Left colon (tissue), 2 donors: ENCODE measurements around the gene AFM. TPM values are rescaled to one million over a fixed set of nuclear protein-coding genes. Genes with fewer than 3 reads are reported as not detected.

Experiments used
- ATAC-seq: fragments of 200-7000 bp; cut with Tn5 transposase; one replicate; pipeline ENCODE4 v1.9.1; 2020; ENCODE audit warnings: mild to moderate bottlenecking, moderate library complexity
- DNase-seq, 2 donors: peaks; one replicate each; pipeline ENCODE4 v3.0.0-alpha.2; 2020
- intact Hi-C, 2 donors: fragments of 100-400 bp; cut with DNase I in 1 of 2; cut with micrococcal nuclease in 1 of 2; formaldehyde crosslinking; loops; one replicate each; pipeline versions ENCODE4 v1.11.2 to v1.14.0; 2022; cut with DNase I, micrococcal nuclease
- long read RNA-seq: library from polyadenylated mRNA; unstranded; transcript quantifications from one replicate; pipeline ENCODE4 v2.0.0, GENCODE V29; 2021
- total RNA-seq, 2 donors: library from RNA; stranded (reverse); fragmentation: NEBNext Ultra II Directional; extraction: Animal tissue kit (Norgen Biotek cat#: 25700); gene quantifications; one replicate each; pipeline ENCODE4 v1.2.1, GENCODE V29; 2021
- donor health status: DM: no; HTN: no; CAD: no.
- donor health status: DM: yes; HTN: yes; CAD: no.

The AFM gene, protein sequence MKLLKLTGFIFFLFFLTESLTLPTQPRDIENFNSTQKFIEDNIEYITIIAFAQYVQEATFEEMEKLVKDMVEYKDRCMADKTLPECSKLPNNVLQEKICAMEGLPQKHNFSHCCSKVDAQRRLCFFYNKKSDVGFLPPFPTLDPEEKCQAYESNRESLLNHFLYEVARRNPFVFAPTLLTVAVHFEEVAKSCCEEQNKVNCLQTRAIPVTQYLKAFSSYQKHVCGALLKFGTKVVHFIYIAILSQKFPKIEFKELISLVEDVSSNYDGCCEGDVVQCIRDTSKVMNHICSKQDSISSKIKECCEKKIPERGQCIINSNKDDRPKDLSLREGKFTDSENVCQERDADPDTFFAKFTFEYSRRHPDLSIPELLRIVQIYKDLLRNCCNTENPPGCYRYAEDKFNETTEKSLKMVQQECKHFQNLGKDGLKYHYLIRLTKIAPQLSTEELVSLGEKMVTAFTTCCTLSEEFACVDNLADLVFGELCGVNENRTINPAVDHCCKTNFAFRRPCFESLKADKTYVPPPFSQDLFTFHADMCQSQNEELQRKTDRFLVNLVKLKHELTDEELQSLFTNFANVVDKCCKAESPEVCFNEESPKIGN
- not detected for total RNA-seq
- long read RNA-seq = 0 reads

DNA sequence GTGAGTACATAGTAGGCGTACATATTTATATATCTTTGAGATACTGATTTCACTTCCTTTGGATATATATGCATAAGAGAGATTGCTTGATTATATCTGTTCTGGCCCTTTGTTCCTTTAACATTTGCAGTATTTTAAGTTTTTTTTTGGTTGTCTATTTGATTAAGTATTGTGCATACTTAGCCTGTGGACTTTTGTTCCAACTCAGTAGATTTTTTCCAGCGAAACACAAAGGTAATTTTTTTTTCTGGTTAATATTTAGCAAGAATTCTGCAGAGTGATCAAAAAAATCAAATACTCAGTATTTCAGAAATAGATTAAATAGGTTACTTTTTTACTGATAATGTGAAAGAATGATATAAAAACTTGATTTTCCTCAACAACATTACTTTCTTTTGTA, at the start of gene AFM:
AFM (plus strand) TSS at position 388 of the 400 bp plus-strand sequence. CDS start 31 bp downstream, outside the sequence.
- no peak for ATAC-seq
- no peak for DNase-seq
- intact Hi-C loops = no loop called here

DNA sequence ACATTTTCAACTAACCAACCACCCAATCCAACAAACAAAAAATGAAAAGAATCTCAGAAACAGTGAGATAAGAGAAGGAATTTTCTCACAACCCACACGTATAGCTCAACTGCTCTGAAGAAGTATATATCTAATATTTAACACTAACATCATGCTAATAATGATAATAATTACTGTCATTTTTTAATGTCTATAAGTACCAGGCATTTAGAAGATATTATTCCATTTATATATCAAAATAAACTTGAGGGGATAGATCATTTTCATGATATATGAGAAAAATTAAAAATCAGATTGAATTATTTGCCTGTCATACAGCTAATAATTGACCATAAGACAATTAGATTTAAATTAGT, 49.8 kb upstream of the AFM start:
- no peak for ATAC-seq
- no peak for DNase-seq
- intact Hi-C loops = no loop called here

DNA sequence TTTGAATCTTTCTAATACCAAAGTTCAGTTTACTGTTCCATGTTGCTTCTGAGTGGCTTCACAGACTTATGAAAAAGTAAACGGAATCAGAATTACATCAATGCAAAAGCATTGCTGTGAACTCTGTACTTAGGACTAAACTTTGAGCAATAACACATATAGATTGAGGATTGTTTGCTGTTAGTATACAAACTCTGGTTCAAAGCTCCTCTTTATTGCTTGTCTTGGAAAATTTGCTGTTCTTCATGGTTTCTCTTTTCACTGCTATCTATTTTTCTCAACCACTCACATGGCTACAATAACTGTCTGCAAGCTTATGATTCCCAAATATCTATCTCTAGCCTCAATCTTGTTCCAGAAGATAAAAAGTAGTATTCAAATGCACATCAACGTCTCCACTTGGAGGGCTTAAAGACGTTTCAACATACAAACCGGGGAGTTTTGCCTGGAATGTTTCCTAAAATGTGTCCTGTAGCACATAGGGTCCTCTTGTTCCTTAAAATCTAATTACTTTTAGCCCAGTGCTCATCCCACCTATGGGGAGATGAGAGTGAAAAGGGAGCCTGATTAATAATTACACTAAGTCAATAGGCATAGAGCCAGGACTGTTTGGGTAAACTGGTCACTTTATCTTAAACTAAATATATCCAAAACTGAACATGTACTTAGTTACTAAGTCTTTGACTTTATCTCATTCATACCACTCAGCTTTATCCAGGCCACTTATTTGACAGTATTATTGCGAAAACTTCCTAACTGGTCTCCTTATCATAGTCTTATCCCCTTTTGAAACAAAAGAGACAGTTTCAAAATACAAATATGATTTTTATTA, 49.2 kb upstream of the AFM start:
- intact Hi-C loops = no loop called here
- no peak for DNase-seq
- peak; percentile 89 for ATAC-seq

DNA sequence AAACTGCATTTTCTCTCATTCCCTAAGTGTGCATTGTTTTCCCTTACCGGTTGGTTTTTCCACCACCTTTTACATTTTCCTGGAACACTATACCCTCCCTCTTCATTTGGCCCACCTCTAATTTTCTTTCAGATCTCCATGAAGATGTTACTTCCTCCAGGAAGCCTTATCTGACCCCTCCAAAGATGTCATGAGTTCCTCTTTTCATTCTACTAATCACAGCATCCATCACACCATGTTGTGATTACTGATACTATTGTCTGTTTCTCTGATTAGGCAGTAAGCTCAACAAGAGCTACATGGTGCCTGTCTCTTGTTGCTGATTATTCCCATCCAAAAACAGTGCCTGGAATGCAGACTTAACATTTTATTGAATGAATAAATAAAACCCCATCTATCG, 48.4 kb upstream of the AFM start:
- intact Hi-C loops = no loop called here
- no peak for DNase-seq
- no peak for ATAC-seq

DNA sequence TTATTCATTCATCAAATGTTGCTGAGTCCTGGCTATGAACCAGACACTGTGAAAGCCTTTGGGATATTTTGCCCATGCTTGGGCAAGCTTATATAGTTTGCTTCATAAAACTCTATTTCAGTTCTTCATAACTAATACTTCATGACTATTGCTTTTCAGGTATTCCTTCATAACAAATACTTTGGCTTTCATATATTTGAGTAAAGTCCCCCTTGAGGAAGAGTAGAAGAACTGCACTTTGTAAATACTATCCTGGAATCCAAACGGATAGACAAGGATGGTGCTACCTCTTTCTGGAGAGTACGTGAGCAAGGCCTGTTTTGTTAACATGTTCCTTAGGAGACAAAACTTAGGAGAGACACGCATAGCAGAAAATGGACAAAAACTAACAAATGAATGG, 47.2 kb upstream of the AFM start:
- ATAC-seq (no peak), DNase-seq (no peak)
- intact Hi-C loops = no loop called here

DNA sequence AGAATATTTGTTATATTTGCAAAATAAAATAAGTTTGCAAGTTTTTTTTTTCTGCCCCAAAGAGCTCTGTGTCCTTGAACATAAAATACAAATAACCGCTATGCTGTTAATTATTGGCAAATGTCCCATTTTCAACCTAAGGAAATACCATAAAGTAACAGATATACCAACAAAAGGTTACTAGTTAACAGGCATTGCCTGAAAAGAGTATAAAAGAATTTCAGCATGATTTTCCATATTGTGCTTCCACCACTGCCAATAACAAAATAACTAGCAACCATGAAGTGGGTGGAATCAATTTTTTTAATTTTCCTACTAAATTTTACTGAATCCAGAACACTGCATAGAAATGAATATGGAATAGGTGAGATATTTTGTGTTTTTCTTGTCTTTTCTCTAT, 45.6 kb upstream of the AFM start, which contains the start of gene AFP:
AFP (plus strand) TSS at position 238 of the 400 bp plus-strand sequence; CDS start at position 280, 42 bp downstream.
- intact Hi-C loops = no loop called here
- ATAC-seq = no peak
- no peak for DNase-seq

DNA sequence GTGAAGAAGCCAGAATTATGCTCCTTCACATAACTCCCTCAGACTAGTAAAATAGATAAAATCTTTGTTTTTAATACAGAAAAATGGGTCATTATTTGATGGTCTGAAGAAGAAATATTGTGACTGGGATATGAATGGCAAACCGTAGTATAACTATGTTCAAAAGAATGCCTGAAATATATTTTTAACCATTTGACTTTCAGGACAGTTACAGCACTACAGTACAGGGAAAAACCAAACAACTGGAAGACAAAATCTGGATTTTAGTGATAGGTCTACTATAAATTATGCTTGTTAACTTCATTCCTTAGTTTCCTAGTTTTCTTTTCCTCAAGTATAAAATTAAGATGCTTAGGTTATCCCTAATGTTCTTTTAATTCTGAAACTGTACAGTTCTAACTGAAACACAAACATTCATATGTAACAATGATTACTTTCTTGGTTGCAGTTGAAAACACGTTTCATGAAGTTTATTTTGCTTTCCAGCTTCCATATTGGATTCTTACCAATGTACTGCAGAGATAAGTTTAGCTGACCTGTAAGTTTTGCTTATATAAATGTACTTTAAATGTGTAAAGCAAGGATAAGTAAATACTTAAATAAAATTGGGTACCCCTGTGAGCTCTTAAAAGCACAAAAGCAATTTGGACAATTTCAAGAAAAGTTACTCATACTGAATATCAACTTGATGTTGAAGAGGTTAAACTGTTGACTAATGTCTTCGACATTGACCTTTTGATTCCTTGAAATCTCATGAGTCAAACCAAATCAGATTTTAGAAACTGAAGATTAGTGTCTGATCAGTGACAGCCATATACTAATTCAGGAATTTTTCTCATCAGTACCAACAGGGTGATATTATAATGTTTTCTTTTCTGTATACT, 44.6 kb upstream of the AFM start:
- no peak for DNase-seq
- ATAC-seq = no peak
- intact Hi-C loops = no loop called here

DNA sequence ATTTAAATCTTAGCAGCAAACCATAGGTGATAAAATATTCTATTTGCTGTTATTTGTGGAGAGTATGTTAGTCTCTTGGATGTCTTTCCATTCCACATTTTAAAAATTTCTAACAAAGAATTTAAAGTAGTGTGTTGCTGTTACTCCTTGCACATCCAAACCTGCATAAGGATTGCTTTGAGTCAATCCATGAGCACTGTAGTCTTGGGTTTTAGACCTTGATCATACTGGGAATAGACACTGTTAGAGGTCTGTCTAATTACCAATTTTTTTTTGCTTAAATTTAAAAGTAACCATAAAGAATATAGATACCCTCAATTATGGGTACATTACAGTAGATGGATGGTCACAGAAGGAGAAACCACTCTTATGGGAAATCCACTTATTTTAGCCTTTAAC, 44.0 kb upstream of the AFM start:
- ATAC-seq (no peak), DNase-seq (no peak)
- intact Hi-C loops = no loop called here

DNA sequence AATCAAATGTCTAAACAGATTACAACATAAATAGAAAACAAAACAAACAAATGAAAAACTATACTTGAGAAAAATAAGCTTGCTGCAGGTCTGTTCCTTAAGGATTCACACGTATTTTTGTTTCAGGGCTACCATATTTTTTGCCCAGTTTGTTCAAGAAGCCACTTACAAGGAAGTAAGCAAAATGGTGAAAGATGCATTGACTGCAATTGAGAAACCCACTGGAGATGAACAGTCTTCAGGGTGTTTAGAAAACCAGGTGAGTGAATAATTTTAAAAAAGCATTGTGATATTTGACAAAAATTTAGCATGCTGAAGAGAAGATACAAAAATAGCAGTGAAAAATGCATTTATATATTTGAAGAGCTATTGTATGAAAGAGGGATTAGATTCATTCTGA, 43.5 kb upstream of the AFM start:
- intact Hi-C loops = no loop called here
- no peak for ATAC-seq
- no peak for DNase-seq

DNA sequence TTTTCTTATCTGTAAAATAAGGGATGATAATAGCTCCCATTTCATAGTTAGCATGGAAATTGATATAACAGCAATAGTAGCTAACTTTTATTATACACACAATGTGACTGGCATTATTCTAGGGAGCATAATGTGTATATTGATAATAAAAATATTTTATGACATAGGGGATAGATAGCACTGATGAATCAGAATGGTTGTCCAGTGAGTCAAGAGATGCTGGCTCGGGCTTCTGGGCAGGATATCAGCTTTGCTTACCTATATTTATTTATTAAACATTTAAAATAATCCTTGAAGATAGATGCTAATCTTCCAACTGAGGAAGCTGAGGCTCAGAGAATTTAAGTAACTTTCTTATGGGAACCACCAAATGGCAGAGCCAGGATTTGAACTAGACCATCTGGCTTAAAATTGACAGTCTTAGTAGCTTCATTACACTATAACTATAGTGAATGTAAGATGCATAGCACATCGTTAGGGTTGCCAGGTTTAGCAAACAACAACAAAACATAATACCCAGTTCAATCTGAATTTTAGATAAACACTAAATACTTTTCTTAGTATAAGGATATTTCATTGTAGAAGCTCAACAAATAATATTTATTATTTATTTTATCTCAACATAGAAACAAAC, 42.8 kb upstream of the AFM start:
- intact Hi-C loops = no loop called here
- DNase-seq (no peak), ATAC-seq (no peak)

DNA sequence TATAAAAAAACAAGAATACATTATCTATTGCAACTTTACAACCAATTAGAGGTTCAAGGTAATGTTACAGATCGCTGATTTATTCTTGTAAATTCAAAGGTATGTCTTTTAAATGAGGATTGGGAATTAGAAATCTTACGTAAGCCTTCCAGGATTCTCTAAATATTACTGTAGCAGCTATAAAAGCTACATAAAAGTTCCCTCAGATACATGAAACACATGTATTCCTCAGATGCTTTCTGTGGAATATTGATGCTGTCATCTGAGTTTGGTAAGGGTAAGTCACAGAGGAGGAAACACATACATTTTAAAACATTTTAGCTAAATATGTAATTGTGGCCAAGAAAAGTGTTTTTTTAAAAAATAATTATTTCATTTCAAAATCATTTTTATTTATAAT, 42.1 kb upstream of the AFM start:
- DNase-seq (no peak), ATAC-seq (no peak)
- intact Hi-C loops = no loop called here

DNA sequence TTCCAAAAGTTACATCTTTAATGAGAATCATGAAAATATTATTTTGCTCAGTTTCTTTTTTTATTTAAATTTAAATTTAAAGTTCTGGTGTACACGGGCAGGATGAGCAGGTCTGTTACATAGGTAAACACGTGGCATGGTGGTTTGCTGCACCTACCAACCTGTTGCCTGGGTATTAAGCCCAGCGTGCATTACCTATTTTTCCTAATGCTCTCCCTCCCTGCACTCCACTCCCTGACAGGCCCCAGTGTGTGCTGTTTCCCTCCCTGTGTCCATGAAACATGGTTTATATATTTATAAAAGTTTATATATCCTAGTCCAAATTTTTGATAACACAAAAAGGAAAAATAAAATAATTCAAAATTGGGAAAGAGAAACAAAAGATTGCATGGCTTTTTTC, 41.6 kb upstream of the AFM start:
- intact Hi-C loops = no loop called here
- ATAC-seq (no peak), DNase-seq (no peak)

DNA sequence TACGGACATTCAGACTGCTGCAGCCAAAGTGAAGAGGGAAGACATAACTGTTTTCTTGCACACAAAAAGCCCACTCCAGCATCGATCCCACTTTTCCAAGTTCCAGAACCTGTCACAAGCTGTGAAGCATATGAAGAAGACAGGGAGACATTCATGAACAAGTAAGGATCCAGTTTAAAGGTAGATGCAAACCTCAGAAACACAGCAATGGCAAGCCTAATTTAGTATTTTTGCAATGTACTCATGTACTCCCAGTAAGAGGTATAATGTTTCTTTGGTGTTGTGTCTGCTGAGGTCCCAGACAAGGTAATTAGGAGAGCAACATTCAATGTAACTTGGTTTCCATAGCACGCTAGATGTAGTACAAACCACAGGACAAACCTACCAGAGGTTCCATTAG, 40.9 kb upstream of the AFM start:
- intact Hi-C loops = no loop called here
- no peak for ATAC-seq

DNA sequence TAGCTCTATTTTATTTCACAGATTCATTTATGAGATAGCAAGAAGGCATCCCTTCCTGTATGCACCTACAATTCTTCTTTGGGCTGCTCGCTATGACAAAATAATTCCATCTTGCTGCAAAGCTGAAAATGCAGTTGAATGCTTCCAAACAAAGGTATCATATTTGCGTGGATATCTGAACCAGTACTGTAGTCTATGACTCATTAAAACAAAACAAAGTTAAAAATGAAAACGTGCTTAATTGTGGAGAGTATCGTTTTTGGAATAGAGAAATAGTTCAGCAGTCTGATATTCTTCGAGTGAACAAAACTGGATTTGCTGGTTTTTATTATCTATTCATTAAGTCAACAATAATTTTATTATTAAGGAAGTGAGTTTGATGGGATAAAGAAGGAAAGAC, 39.3 kb upstream of the AFM start:
- intact Hi-C loops = no loop called here

More for the DNA sequence above, 40.9 kb upstream of the AFM start:
- DNase-seq = no peak

DNA sequence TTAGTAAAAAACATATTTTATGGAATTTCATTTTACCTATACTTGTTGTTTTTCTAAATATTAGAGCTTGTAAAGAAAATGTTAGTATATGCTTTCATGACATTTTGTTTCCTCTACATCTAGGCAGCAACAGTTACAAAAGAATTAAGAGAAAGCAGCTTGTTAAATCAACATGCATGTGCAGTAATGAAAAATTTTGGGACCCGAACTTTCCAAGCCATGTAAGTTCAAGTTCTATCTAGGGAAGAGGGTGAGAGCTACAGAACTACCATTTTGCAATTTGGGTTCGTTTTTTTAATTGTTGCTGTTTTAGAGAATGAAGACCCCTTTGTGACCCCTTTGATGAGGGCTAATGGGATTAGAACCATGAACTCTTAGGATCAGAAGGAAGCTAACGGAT, 38.3 kb upstream of the AFM start:
- ATAC-seq (no peak), DNase-seq (no peak)
- intact Hi-C loops = no loop called here

More for the DNA sequence above, 39.3 kb upstream of the AFM start:
- DNase-seq = no peak
- ATAC-seq = no peak

DNA sequence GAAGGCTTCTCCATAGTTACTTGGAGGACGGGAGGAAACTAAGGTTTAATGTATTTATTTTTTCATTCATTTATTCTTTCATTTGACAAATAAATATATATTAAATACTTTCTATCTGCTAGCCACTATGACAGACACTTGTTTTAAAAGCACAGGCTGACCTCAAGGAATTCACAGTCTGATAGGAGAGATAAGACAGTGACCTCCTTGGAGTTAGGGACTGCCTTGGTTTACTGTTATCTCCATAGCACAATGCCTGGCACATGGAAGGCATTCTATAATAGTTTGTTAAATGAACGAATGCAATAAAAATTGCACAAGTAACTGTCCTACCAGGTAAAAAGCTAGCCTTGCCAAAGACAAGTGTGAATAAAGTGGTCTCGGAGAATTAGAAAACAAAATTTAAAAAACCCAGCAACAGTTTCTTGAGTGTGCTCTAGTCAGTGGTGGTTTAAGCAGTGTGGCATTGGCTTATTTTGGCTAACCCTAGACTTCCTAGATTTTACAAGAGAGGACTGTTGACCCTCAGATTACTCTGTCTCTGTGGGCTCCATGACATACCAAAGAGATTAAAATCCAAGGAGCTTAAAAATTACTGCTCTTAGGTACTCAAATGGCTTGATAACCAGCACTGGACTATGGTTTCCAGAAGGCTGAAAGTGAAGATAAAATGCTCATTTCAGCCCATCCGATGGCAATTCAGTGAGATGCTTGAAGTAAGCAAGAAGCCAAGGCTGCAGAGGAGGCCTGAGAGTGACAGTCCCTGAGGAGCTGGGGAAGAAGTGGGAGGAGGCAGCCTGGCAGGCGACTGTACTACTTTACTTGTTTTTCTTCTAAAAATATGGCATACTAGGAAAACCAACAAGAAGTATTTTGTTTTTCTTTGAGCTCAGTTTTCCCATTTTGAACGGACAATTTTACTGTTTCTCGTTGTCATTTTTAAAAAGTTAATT, 35.9 kb upstream of the AFM start:
- ATAC-seq (no peak), DNase-seq (no peak)
- intact Hi-C loops = no loop called here

DNA sequence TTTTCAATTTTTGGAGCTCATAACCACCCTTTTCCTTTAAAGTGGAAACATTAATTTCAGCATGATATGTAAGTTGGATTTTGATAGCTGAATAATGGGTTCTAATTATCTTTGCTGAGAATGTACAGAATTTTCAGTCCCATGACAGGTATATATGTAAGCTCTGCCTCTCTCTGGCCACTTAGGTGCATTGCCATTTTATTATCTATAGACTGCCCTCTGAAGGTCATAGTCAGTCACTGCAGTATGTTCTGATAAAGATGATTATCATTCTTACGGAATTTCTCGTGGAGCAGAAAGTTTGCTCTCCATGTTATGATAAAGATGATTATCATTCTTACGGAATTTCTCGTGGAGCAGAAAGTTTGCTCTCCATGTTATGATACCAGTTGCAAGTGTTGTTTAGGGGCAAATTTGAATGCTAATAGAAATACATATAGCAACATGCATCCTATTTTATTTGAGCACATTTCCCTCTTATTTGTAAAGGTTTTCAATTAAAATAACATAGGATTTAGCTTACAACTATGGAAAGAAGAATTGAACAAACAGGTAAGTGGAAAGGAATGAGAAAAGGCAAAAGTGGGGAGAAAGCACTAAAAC, 35.1 kb upstream of the AFM start:
- peak; percentile 92 for ATAC-seq
- no peak for DNase-seq
- intact Hi-C loops = no loop called here
